Endothelial cell of umbilical vein (primary cell): ENCODE results near the gene FBXO2. TPM values are rescaled to one million over a fixed set of nuclear protein-coding genes. Genes with fewer than 3 reads are reported as not detected.
A peak's percentile ranks its signal among the peaks of the same experiment; 100 is the strongest.

Source experiments
- BruUV-seq: library from RNA; stranded (reverse); fragments of 400-500 nt; replicated peaks from 2 replicates; lab custom pipeline; 2021; lab: Mats Ljungman, UMichigan
- CTCF ChIA-PET: fragments of 300-600, 350-600 bp; sonication (Branson Sonifier 250); formaldehyde crosslinking; loops from one replicate; lab custom pipeline; 2021; ENCODE audit warnings: antibody characterized with exemption, inconsistent platforms; lab: Charles Lee
- POLR2A ChIA-PET: fragments of 300-600, 350-600 bp; sonication (Branson Sonifier 250); formaldehyde crosslinking; loops from one replicate; lab custom pipeline; 2021; ENCODE audit warnings: antibody characterized with exemption, inconsistent platforms; lab: Charles Lee
- DNase-seq: peaks from one replicate; pipeline ENCODE4 v3.0.0-alpha.2; 2011; ENCODE audit warnings: low read depth, low spot score
- FAIRE-seq: peaks from 2 replicates; lab custom pipeline; 2011; peaks lifted over from hg19 to GRCh38; lab: Jason Lieb, UNC
- H2AFZ ChIP-seq: 2 replicates; pipeline ENCODE4 v1.6.0; 2012; ENCODE audit warnings: low read depth, low read length, control low read depth, inconsistent platforms
- H3K27ac ChIP-seq: 2 replicates; pipeline ENCODE4 v1.5.1; 2011; ENCODE audit warnings: low read depth, mild to moderate bottlenecking, control low read depth, low read length, moderate library complexity; ENCODE audit not compliant: insufficient read depth
- H3K27me3 ChIP-seq, 2 experiments: 2 replicates each; pipeline versions ENCODE4 v1.6.0 to v1.6.1; 2011; ENCODE audit warnings: low read length in 2 of 2, mixed read lengths in 1 of 2; ENCODE audit not compliant: control insufficient read depth in 2 of 2, insufficient read depth in 2 of 2
- H3K36me3 ChIP-seq, 2 experiments: 2 replicates in 1 of 2; 3 replicates in 1 of 2; pipeline ENCODE4 v1.5.1; 2011; ENCODE audit warnings: low read length in 2 of 2, mild to moderate bottlenecking in 1 of 2, moderate library complexity in 1 of 2; ENCODE audit not compliant: control insufficient read depth in 2 of 2, insufficient read depth in 2 of 2; ENCODE audit errors: extremely low read depth in 1 of 2
- H3K4me1 ChIP-seq: 3 replicates; pipeline ENCODE4 v1.5.1; 2011; ENCODE audit warnings: mild to moderate bottlenecking, low read length; ENCODE audit not compliant: control insufficient read depth, insufficient read depth; ENCODE audit errors: extremely low read depth
- H3K4me2 ChIP-seq: 2 replicates; pipeline ENCODE4 v1.6.1; 2011; ENCODE audit warnings: low read length, control low read depth, mixed read lengths; ENCODE audit not compliant: insufficient read depth
- H3K4me3 ChIP-seq, 3 experiments: fragments of 200-600 bp in 1 of 3; sonication (generic), shearing (Covaris generic) in 1 of 3; replicated peaks in 1 of 3; 2 replicates each; pipeline ENCODE4 v1.5.1; 2011 to 2016; ENCODE audit warnings: control low read depth in 3 of 3, low read length in 3 of 3, mild to moderate bottlenecking in 2 of 3, inconsistent platforms in 1 of 3, low read depth in 1 of 3, moderate library complexity in 1 of 3; ENCODE audit not compliant: insufficient read depth in 1 of 3
- H3K79me2 ChIP-seq: 2 replicates; pipeline ENCODE4 v1.6.0; 2012; ENCODE audit warnings: low read length, inconsistent platforms; ENCODE audit not compliant: control insufficient read depth, insufficient read depth
- H3K9ac ChIP-seq: replicated peaks from 2 replicates; pipeline ENCODE3; 2011; ENCODE audit warnings: low read length, control low read depth; ENCODE audit not compliant: insufficient read depth; ENCODE audit errors: extremely low read depth
- H3K9me1 ChIP-seq: replicated peaks from 3 replicates; pipeline ENCODE4 v1.6.0; 2011; ENCODE audit warnings: mild to moderate bottlenecking, low read length; ENCODE audit not compliant: control insufficient read depth, insufficient read depth; ENCODE audit errors: extremely low read depth
- H3K9me3 ChIP-seq: replicated peaks from 2 replicates; pipeline ENCODE4 v1.5.1; 2012; ENCODE audit warnings: low read length, inconsistent platforms; ENCODE audit not compliant: control insufficient read depth, insufficient read depth
- H4K20me1 ChIP-seq: replicated peaks from 2 replicates; pipeline ENCODE3; 2011; ENCODE audit warnings: mild to moderate bottlenecking, low read length; ENCODE audit not compliant: control insufficient read depth, insufficient read depth; ENCODE audit errors: extremely low read depth
- EZH2 ChIP-seq: IDR thresholded peaks from 2 replicates; pipeline ENCODE4 v1.6.1; 2012; ENCODE audit warnings: borderline replicate concordance, low read depth, mild to moderate bottlenecking, moderate library complexity, low read length, inconsistent platforms; ENCODE audit not compliant: severe bottlenecking
- FOS ChIP-seq: IDR thresholded peaks from 2 replicates; pipeline ENCODE4 v1.6.1; 2011; ENCODE audit warnings: mild to moderate bottlenecking, low read length, moderate library complexity, borderline replicate concordance; ENCODE audit not compliant: insufficient read depth
- GATA2 ChIP-seq: IDR thresholded peaks from 2 replicates; pipeline ENCODE4 v1.7.0; 2011; ENCODE audit warnings: low read depth, mild to moderate bottlenecking, moderate library complexity, mixed read lengths, low read length; ENCODE audit not compliant: insufficient read length, insufficient read depth
- JUN ChIP-seq: IDR thresholded peaks from 2 replicates; pipeline ENCODE4 v1.6.1; 2011; ENCODE audit warnings: borderline replicate concordance, low read depth; ENCODE audit not compliant: insufficient read length, insufficient read depth
- MYC ChIP-seq: IDR thresholded peaks from one replicate; pipeline ENCODE4 v1.6.1; 2011; ENCODE audit warnings: mild to moderate bottlenecking, low read depth, low read length
- POLR2A ChIP-seq: IDR thresholded peaks from 2 replicates; pipeline ENCODE4 v1.6.1; 2012; ENCODE audit warnings: low read depth, mild to moderate bottlenecking, control low read depth, low read length
- POLR2AphosphoS5 ChIP-seq: IDR thresholded peaks from 2 replicates; pipeline ENCODE4 v1.6.1; 2012; ENCODE audit warnings: low read depth, mild to moderate bottlenecking, control low read depth, low read length, moderate library complexity; ENCODE audit not compliant: insufficient read depth
- dilution Hi-C: fragments of 300-500 bp; cut with MboI; formaldehyde crosslinking; loops from one replicate; pipeline ENCODE4 v1.15.0; 2019; ENCODE audit warnings: low sequenced_read_pairs; ENCODE audit not compliant: extremely low pct_ligation_motif_present
- intact Hi-C: fragments of 100-400 bp; cut with micrococcal nuclease; formaldehyde crosslinking; loops from one replicate; pipeline ENCODE4 v1.10.0; 2022
- polyA plus RNA-seq, 4 experiments: library from polyadenylated mRNA; depleted of rRNA in 3 of 4; stranded (reverse) in 3 of 4; unstranded in 1 of 4; fragments of >200 nt; gene quantifications; 2 replicates each; pipeline versions ENCODE4 v1.2.1 to v1.2.3, GENCODE V29; 2011 to 2012; ENCODE audit warnings: missing spikeins in 1 of 4
- total RNA-seq: library from RNA; stranded (reverse); gene quantifications from 2 replicates; pipeline ENCODE4 v1.2.3, GENCODE V29; 2021
- TF ChIP-seq, protein P1 (sequence below): IDR thresholded peaks from 2 replicates; pipeline ENCODE4 v1.6.1; 2011; ENCODE audit not compliant: insufficient read depth, insufficient read length

The FBXO2 gene
- total and polyA plus RNA-seq, 2 donors (not counting 3 experiments of a cell fraction or from before 2014, with no cell fraction given), result 0.42 to 0.91 TPM

DNA sequence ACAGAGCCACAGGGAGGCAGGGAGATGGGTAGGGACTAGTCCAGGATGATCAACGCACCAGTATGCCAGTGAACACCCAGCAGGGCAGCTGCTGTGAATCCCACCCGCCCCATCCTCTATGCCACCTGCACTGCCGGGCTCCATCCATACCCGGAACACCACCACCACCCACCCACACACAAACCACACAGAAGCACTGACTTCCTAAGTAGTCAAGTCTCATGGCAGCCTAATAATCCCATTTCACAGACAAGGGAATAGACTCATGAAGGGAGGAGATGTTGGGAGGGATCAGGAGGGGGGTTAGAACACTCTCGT is 43.6 kb upstream of the FBXO2 start:
- no peak overlapping the region for H3K4me2 ChIP-seq
- TF ChIP-seq JUN (no peak), FOS (no peak), POLR2AphosphoS5 (no peak)
- TF ChIP-seq, protein P1, sequence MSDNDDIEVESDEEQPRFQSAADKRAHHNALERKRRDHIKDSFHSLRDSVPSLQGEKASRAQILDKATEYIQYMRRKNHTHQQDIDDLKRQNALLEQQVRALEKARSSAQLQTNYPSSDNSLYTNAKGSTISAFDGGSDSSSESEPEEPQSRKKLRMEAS, result no peak
- intact Hi-C loops, result no loop called here
- H3K9me3 ChIP-seq, result no peaks in the 10 kb centered on the region
- DNase-seq, result no peak
- ChIA-PET POLR2A (no interaction called here), CTCF (interaction anchor here (1.6 to 1.8 kb wide), 2 partner anchors 13 to 33 kb away, joined by 5 to 6 read pairs; partner anchors contain the start of gene FBXO6)
- peaks cover 11% of the 10 kb centered on the region for H3K4me1 ChIP-seq
- no peaks in the 10 kb centered on the region for H3K9me1 ChIP-seq
- H3K36me3 ChIP-seq, result no peaks in the 10 kb centered on the region
- no peak overlapping the region for H3K4me3 ChIP-seq
- H3K9ac ChIP-seq, result no peak overlapping the region
- peaks cover 8 to 13% of the 10 kb centered on the region in 2 experiments for H3K27me3 ChIP-seq
- dilution Hi-C loops, result no loop called here
- BruUV-seq, result no TSS peak
- no peak overlapping the region for H3K27ac ChIP-seq
- H4K20me1 ChIP-seq, result no peaks in the 10 kb centered on the region
- FAIRE-seq, result no peak
- no peaks in the 10 kb centered on the region for H3K79me2 ChIP-seq
- no peak overlapping the region for H2AFZ ChIP-seq

DNA sequence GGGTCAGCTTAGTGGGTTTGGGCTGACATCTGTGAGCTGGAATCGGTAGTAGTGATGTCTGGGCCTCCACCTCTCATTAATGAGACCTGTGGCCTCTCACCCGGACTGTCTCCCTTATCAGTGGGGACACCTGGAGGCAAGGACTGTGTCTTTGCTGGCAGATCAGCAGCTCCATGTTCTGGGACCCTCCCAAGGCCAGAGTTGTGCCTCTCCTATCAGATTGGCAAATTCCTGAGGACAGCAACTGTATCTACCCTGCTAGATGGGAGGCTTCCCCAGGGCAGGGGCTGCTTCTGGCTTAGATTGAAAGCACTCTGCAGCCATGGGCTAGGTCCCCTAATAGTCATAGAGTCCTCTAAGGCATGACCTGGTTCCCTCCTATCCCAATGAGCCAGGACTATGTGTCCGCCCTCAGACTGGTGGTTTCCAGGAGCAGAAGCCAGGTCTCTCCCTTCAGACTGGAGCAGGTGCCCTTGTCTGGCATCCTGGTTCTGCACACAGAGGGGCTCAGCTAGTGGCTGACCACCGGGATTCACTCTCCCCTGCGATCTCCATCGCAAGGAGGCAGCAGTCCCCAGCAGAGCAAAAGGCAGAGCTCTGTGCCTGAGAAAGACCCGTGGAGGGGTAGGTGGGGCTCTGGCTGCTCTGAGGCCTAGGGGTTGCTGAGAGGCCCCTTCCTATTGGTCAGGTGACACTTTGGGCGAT is 43.1 kb upstream of the FBXO2 start:
- dilution Hi-C loops (no loop called here), intact Hi-C loops (no loop called here)
- no peak overlapping the region for H3K27ac ChIP-seq
- peaks cover 16% of the 10 kb centered on the region for H3K4me1 ChIP-seq
- no peaks in the 10 kb centered on the region for H3K36me3 ChIP-seq
- DNase-seq (no peak), FAIRE-seq (no peak)
- H3K4me2 ChIP-seq, result no peak overlapping the region
- H3K9me1 ChIP-seq, result no peaks in the 10 kb centered on the region
- CTCF ChIA-PET, result interaction anchor here (1.6 to 1.8 kb wide), 2 partner anchors 14 to 33 kb away, joined by 5 to 6 read pairs; partner anchors contain the start of gene FBXO6
- no peak overlapping the region for H3K4me3 ChIP-seq
- no peak overlapping the region for H3K9ac ChIP-seq
- peaks cover 12 to 16% of the 10 kb centered on the region in 2 experiments for H3K27me3 ChIP-seq
- POLR2A ChIA-PET, result no interaction called here
- H4K20me1 ChIP-seq, result no peaks in the 10 kb centered on the region
- no peaks in the 10 kb centered on the region for H3K9me3 ChIP-seq
- BruUV-seq, result no TSS peak
- H2AFZ ChIP-seq, result no peak overlapping the region
- no peaks in the 10 kb centered on the region for H3K79me2 ChIP-seq
- no peak for TF ChIP-seq JUN
- TF ChIP-seq GATA2, result no peak
- no peak for TF ChIP-seq POLR2A
- peak; percentile 9 for TF ChIP-seq EZH2
- no peak for TF ChIP-seq FOS
- no peak for TF ChIP-seq POLR2AphosphoS5
- TF ChIP-seq MYC, result no peak
- TF ChIP-seq, protein P1, result no peak
